ENCODE results near the gene TFF2. TPM values are rescaled to one million over a fixed set of nuclear protein-coding genes. Genes with fewer than 3 reads are reported as not detected.

TFF2 gene
- total RNA-seq, 1 donor from 2014 or later = not detected

DNA sequence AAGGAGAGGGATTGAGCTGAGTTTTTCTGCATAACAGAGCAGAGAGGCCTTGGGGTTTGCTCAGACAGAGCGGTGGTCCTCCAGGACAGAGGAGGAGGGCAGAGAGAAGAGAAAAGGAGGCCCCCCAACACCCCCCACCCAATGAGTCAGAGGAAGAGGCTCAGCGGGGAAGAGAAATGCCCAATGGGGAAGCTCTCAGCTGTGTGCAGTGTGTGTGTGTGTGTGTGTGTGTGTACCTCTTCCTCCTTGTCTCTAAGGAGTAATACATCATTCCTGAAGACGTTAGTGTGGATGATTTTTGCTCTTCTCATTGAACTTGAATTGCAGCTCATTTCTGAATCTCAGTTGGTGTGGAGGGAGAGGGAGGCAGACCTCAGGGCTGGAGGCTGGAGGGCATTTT lies 36.4 kb upstream of the TFF2 start:
- Histone ChIP-seq H3K4me1 (peaks cover 9% of the 10 kb centered on the region), H3K27me3 (ENCODE audit: low read depth) (peaks cover 20% of the 10 kb centered on the region), H3K27ac (replicated peaks) (no peak overlapping the region), H3K36me3 (no peaks in the 10 kb centered on the region), H3K4me3 (no peak overlapping the region), H3K9me3 (replicated peaks) (peaks cover 6% of the 10 kb centered on the region)
- no peak for DNase-seq
- TF ChIP-seq, protein P1, sequence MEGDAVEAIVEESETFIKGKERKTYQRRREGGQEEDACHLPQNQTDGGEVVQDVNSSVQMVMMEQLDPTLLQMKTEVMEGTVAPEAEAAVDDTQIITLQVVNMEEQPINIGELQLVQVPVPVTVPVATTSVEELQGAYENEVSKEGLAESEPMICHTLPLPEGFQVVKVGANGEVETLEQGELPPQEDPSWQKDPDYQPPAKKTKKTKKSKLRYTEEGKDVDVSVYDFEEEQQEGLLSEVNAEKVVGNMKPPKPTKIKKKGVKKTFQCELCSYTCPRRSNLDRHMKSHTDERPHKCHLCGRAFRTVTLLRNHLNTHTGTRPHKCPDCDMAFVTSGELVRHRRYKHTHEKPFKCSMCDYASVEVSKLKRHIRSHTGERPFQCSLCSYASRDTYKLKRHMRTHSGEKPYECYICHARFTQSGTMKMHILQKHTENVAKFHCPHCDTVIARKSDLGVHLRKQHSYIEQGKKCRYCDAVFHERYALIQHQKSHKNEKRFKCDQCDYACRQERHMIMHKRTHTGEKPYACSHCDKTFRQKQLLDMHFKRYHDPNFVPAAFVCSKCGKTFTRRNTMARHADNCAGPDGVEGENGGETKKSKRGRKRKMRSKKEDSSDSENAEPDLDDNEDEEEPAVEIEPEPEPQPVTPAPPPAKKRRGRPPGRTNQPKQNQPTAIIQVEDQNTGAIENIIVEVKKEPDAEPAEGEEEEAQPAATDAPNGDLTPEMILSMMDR (IDR thresholded peaks at IDR 0.05; ENCODE audit: borderline replicate concordance) = no peak
- intact Hi-C loops (cut with micrococcal nuclease) = no loop called here

- Histone ChIP-seq H3K36me3 (no peaks in the 10 kb centered on the region), H3K27ac (replicated peaks) (no peak overlapping the region), H3K27me3 (ENCODE audit: low read depth) (peaks cover 20% of the 10 kb centered on the region), H3K4me1 (peaks cover 9% of the 10 kb centered on the region), H3K9me3 (replicated peaks) (peaks cover 16% of the 10 kb centered on the region), H3K4me3 (no peak overlapping the region)
- intact Hi-C loops (cut with micrococcal nuclease) = no loop called here
- no peak for DNase-seq
- TF ChIP-seq, protein P1 (IDR thresholded peaks at IDR 0.05; ENCODE audit: borderline replicate concordance) = no peak
Observed at GRCh38 chr21:42386034-42386591, 35.3 kb upstream of the TFF2 start.

DNA sequence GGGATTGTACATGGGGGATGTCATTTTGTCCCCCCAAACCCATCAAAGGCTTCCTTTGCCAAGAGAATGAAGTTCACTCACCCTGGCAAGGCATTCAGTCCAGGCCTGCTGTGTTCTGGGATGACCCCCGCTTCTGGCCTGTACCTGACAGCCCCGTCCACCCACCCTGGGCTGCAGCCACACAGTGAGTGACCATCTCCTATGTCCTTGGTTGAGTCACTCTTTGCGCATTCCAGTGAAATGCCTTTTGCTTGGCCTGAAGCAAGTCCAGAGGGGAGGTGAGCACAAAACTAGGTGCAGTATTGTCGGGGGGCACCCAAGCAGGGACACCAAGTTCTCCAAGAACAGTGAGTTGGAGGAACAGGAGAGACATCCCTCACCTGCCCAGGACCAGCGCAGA lies 34.8 kb upstream of the TFF2 start:
- Histone ChIP-seq H3K4me3 (no peak overlapping the region), H3K36me3 (no peaks in the 10 kb centered on the region), H3K9me3 (replicated peaks) (peaks cover 19% of the 10 kb centered on the region), H3K4me1 (peaks cover 9% of the 10 kb centered on the region), H3K27me3 (ENCODE audit: low read depth) (peaks cover 22% of the 10 kb centered on the region), H3K27ac (replicated peaks) (no peak overlapping the region)
- intact Hi-C loops (cut with micrococcal nuclease) = no loop called here
- DNase-seq = no peak
- TF ChIP-seq, protein P1 (IDR thresholded peaks at IDR 0.05; ENCODE audit: borderline replicate concordance) = no peak

DNA sequence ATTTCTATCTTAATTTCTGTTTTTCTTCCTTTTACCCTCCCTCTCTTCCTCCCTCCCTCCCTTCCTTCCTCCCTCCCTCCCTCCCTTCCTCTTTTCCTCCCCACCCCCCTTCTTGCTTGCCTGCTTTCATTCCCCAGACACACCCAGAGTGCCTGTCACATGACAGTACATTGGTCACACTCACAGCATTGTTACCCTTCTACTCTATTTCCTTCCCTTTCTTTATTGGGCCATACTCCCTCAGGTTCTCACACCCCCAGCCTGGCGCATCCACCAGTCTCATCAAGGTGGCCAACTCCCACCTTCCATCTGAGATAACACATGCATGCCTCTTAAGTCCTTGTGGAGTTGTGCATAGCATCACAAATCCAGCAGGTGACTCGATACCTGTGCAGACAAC lies 34.2 kb upstream of the TFF2 start:
- no peak overlapping the region for H3K27ac ChIP-seq (replicated peaks)
- intact Hi-C loops (cut with micrococcal nuclease) = no loop called here
- H3K9me3 ChIP-seq (replicated peaks) = peaks cover 19% of the 10 kb centered on the region
- H3K4me1 ChIP-seq = peaks cover 9% of the 10 kb centered on the region
- TF ChIP-seq, protein P1 (IDR thresholded peaks at IDR 0.05; ENCODE audit: borderline replicate concordance) = no peak
- peaks cover 26% of the 10 kb centered on the region for H3K27me3 ChIP-seq (ENCODE audit: low read depth)
- H3K4me3 ChIP-seq = no peak overlapping the region
- DNase-seq = no peak
- no peaks in the 10 kb centered on the region for H3K36me3 ChIP-seq

- H3K27me3 ChIP-seq (ENCODE audit: low read depth) = peaks cover 26% of the 10 kb centered on the region
- no peaks in the 10 kb centered on the region for H3K36me3 ChIP-seq
- TF ChIP-seq, protein P1 (IDR thresholded peaks at IDR 0.05; ENCODE audit: borderline replicate concordance) = no peak
- no peak overlapping the region for H3K4me3 ChIP-seq
- intact Hi-C loops (cut with micrococcal nuclease) = no loop called here
- DNase-seq = no peak
- H3K27ac ChIP-seq (replicated peaks) = no peak overlapping the region
- peaks cover 19% of the 10 kb centered on the region for H3K9me3 ChIP-seq (replicated peaks)
- peaks cover 7% of the 10 kb centered on the region for H3K4me1 ChIP-seq
Observed at GRCh38 chr21:42384156-42384945, 33.6 kb upstream of the TFF2 start.

Measured in left ventricle myocardium inferior (tissue), 1 donor.